Measurements from ENCODE around the gene PITPNM3.
"Not testable (repeated sequence)": the region's sequence is repeated elsewhere in the genome, so short reads cannot be mapped to it uniquely, and the experiment has no call there.

PITPNM3 gene

DNA sequence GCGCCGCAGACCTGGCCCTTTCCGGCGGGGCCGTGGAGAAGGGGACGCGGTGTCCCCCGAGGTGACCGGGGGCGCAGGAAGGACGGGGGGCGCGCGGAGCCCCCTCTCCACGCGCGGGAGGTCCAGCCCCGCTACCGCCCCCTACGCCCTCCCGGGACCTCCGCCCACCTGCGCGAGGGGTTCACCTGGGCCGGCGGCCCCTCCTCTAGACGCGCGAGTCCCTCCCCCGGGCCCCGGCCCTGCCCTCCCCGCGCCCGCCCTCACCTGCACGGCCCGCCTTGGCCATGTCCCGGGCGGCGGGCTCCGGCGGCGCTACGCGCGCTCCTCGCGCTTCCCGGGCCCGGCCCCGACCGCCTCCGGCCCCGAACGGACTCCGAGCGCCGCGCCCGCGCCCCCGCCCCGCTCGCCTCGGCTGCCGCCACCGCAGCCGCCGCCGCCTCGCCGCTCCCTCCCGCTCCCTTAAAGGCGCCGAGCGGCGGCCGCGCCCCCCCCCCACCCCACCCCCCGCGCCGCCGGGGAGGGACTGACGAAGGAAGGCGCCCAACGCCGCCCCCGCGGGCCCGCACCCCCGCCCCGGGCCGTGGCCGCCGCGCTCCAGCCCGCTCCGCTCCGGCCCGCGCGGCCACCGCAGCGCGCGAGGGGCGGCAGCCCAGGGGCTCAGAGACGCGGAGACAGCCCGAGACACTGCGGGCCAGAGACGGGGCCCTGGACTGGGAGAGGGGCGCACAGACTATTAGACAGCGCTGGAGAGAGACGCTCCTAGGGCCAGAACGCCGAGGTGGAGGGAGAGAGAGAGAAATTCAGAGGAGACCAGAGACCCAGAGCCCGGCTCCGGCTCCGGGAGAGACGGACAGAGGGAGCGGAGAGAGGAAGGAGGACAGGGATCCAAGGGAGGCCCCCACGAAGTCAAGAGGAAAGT is at the start of gene PITPNM3:
PITPNM3 (minus strand) TSS at position 435 of the 919 bp plus-strand sequence; CDS start at position 286, 149 bp downstream.
- no peak for DNase-seq

- no peak for DNase-seq
Measured at GRCh38 chr17:6605142-6605541, 48.8 kb upstream of the PITPNM3 start.

DNA sequence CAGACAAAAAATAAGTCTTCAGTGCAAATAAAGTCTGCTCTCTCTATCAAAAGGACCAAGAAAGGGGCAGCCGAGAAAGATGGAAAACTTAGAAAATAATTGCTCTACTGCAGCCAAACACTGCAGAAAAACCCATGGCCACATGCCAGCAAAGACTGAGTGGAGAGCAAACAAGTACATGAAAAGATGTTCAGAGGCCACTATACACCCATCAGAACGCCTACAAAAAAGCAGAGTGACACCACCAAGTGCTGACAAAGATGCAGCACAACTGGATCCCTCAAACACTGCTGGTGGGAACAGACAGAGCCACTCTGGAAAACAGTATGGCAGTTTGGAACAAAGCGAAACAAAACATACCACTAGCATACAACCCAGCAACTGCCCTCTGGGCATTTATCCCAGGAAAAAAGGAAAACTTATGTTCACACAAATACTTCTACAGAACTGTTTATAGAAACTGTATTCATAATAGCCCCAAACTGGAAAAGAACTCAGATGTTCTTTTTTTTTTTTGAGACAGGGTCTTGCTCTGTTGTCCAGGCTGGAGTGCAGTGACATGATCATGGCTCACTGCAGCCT is 47.5 kb upstream of the PITPNM3 start:
- DNase-seq = no peak

DNA sequence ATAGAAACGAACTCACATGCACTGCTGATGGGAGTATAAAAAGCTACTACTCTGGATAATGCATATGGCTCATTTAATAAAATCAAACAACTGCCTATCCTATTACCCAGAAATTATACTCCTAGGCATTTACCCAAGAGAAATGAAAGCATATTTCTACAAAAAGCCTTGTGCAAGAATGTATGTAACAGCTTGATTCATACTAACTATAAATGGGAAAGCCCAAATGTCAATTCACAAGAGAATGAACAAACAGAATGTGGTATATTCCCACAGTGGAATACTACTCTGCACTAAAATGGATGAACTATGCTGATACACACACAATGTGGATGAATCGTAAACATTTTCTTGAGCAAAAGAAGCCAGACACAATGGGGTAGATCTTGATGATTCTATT is 45.8 kb upstream of the PITPNM3 start:
- no peak for DNase-seq

GRCh38 chr17:6599364-6599763 is 43.0 kb upstream of the PITPNM3 start:
- DNase-seq = no peak

DNA sequence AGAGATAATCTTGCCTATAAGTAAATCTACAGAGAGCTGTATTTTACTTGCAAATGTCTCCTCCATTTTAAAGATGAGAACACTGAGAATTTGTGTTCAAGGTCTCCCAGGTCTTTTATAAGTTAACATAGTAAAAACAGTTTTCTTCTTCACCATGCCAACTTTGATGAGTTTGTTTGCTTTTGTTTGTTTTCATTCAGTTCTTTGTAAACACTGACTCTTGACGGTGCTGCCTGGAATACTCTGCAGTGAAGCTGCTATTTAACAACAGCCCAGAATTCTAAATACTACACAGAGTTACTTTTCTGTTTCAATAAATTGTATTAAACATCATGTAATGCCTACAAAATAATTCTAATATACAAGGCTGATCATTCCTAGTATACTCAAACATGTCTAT is 41.4 kb upstream of the PITPNM3 start:
- DNase-seq = no peak

DNA sequence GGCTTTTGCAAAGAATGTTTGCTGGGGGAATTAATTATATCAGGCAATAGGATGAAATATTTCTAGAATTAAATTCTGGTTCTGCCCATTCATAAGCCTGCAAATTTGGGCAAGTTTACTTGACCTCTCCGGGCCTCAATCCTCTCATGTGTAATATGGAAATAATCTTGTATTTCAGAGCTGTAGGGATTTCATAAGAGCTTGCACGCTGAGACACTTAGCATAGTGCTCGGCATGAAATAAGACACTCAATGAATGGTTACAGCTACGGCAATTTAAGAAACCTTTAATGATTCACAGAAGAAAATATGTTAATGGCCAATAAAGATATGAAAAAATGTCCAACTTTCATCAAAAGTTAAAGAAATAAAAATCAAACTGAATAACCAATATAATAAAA is 40.6 kb upstream of the PITPNM3 start:
- DNase-seq = no peak

GRCh38 chr17:6596511-6596910 is 40.2 kb upstream of the PITPNM3 start:
- no peak for DNase-seq

GRCh38 chr17:6596081-6596480 is 39.7 kb upstream of the PITPNM3 start:
- DNase-seq = no peak

GRCh38 chr17:6593371-6593770 is 37.0 kb upstream of the PITPNM3 start:
- DNase-seq = not testable (repeated sequence)

GRCh38 chr17:6592173-6592572 is 35.8 kb upstream of the PITPNM3 start:
- DNase-seq = no peak

DNA sequence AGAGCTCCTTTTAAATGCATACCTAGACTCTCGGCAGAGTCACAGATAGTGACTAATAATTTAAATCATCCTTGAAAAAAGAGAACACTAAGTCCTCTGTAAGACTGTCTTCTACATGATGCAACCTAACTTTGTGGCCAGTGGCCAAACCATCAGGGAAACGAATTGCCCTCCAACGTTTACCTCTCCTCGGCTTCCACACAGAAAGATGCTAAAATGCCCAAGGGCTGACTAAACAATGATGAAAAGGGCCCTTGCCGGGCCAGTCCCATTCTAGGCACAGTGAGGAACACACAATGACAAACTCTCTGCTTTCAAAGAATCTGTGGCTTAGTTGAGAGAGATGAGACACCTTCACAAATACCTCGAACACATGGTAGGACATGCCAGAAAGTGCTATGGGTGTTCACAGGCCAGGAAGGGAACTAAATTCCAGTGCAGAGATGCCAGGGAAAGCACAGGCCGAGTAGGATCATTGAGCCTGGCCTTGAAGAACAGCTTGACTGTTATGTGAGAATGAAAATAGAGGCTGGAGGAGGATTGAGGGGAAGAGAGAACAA is 35.3 kb upstream of the PITPNM3 start:
- DNase-seq = no peak

GRCh38 chr17:6589266-6589946 is 33.1 kb upstream of the PITPNM3 start:
- DNase-seq = no peak

DNA sequence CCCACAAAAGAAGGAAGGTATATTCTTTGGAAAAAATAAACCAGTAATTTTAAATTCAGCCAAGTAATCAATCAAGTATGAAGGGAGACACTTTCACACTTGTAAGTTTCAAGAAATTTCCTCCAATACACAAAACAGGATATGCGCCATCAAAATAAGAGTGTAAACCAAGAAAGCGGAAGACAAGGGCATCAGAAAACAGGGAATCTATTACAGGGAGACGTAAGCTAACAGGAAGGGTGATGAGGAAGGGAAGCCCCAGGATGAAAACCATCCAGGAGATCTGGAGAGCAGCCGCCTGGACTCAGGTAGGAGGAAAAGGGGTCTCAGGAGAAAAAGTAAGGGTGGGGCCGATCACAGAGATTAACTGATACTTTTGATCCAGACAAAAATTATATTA is 31.8 kb upstream of the PITPNM3 start:
- no peak for DNase-seq

DNA sequence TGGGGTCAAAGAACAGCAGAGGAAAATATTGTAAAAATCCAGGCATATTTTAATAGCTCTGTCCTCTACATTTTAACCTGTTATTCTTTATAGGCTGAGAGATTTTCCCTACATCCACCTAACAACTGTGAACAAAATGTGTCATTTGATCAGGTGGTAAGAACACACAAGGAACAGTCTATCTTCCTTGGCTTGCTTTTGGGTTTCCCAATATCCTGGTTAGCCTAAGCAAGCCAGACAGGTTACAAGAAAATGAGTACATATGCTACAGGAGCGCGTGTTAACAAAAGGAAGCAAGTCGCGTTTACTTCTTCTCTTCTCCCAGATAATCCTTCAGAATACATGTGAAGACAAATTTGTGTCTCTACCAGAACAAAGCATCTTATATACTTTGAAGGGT is 31.0 kb upstream of the PITPNM3 start:
- no peak for DNase-seq

DNA sequence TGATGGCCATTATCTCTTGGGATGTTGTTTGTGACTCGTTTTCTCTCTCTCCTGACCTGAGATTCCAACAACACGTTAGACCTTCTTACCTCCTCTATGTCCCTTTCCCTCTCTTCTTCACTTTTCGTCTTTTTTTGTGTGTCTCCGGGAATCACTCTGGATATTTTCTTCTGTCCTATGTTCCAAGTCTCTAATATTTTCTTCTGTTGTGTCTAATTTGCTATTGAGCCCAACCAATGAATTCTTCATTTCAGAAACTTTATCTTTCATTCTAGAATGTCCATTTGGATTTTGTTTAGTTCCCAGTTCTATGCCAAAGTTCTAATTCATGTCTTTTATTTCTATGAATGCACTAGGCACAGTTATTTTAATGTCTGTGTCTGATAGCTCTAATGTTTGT is 27.1 kb upstream of the PITPNM3 start:
- DNase-seq = no peak

DNA sequence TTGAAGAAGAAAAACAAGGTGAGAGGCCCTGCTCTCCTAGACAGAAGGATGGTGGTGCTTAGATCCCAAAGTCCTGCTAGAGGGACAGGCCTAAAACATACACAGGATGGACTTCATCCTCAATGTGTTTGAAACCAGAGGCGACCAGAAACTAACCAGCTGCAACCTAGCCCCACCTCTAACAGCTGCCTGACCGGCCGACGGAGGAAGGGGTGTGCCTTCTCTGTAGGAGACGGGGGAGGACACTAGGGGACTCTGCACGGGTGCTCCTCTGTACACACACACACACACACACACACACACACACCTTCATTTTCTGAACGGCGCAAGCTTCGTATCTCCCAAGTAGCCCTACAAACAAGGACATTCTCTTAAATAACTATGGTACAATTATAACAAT is 24.3 kb upstream of the PITPNM3 start:
- DNase-seq = no peak

GRCh38 chr17:6578491-6578890 is 22.1 kb upstream of the PITPNM3 start:
- no peak for DNase-seq

- DNase-seq = no peak
Measured at GRCh38 chr17:6577686-6578263, 21.4 kb upstream of the PITPNM3 start.

- no peak for DNase-seq
Measured at GRCh38 chr17:6576038-6576785, 19.9 kb upstream of the PITPNM3 start.

DNA sequence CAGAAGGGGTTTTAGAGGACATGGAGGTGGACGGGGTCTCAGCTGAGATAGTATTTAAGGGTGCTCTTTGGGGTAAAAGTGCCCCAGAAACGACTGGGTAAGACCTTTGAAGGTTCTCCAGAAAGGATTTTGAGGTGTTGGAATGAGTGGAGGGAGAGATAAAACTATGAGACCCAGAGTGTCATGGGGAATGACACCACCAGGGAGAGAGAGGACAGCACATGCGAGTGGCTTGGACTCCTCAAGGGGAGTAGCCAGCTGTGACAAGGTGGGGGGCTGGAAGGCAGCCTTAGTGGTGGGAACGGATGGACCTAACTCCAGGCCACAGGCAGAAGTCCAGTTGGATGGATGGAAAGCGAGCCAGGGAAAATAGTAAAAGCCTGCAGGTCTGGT is 19.2 kb upstream of the PITPNM3 start:
- no peak for DNase-seq

All from stimulated activated CD4-positive, alpha-beta T cell treated with anti-CD3 and anti-CD28 coated beads, Interleukin-15, amount 100 ng/mL, for 24 hours (primary cell).